A549 (cell line): Measurements from ENCODE around the gene ADAMTSL5. TPM values are rescaled to one million over a fixed set of nuclear protein-coding genes. Genes with fewer than 3 reads are reported as not detected.
A peak's percentile ranks its signal among the peaks of the same experiment; 100 is the strongest.
"Not testable (repeated sequence)": the region's sequence is repeated elsewhere in the genome, so short reads cannot be mapped to it uniquely, and the experiment has no call there.

Experiments used
- ATAC-seq, 2 experiments: fragments of 200-7000 bp in 1 of 2; fragments of >200 bp in 1 of 2; cut with Nextera tagmentation in 1 of 2; cut with Tn5 transposase in 1 of 2; 3 replicates each; pipeline versions ENCODE4 v1.8.0 to v1.9.1; 2018 to 2020; ENCODE audit warnings: mild to moderate bottlenecking in 1 of 2, moderate library complexity in 1 of 2
- CTCF ChIA-PET: fragments of 300-600 bp; sonication (Branson Sonifier 250); formaldehyde crosslinking; extraction: SDS; loops from one replicate; lab custom pipeline; 2021; ENCODE audit warnings: antibody characterized with exemption, inconsistent platforms; lab: Yijun Ruan, JAX
- POLR2A ChIA-PET: fragments of 350-600 bp; formaldehyde crosslinking; extraction: SDS; loops from one replicate; lab custom pipeline; 2021; ENCODE audit warnings: antibody characterized with exemption, inconsistent platforms; lab: Yijun Ruan, JAX
- DNase-seq, 2 experiments: peaks; one replicate each; pipeline versions ENCODE4 v3.0.0 to v3.0.0-alpha.2; 2011 to 2016; ENCODE audit warnings: low read depth in 1 of 2, low spot score in 1 of 2
- FAIRE-seq: peaks from 2 replicates; lab custom pipeline; 2011; peaks lifted over from hg19 to GRCh38; lab: Jason Lieb, UNC
- H3K27ac ChIP-seq, 2 experiments: fragments of >200 bp; sonication (Bioruptor Twin); formaldehyde crosslinking; 3 replicates each; pipeline ENCODE4 v1.5.1; 2016 to 2017
- H3K4me1 ChIP-seq: fragments of >200 bp; sonication (Bioruptor Twin); formaldehyde crosslinking; 3 replicates; pipeline ENCODE4 v1.6.1; 2016
- H3K4me2 ChIP-seq: fragments of >200 bp; sonication (Bioruptor Twin); formaldehyde crosslinking; 3 replicates; pipeline ENCODE4 v1.6.1; 2016
- H3K4me3 ChIP-seq: fragments of >200 bp; sonication (Bioruptor Twin); formaldehyde crosslinking; 3 replicates; pipeline ENCODE4 v1.5.1; 2016
- H3K9me3 ChIP-seq: fragments of >200 bp; sonication (Bioruptor Twin); formaldehyde crosslinking; 3 replicates; pipeline ENCODE4 v1.6.1; 2016
- EHF ChIP-seq: fragments of 250-450 bp; sonication (Bioruptor Pico); IDR thresholded peaks from 2 replicates; pipeline ENCODE4 v1.5.0; 2020; ENCODE audit warnings: mild to moderate bottlenecking
- FOSB ChIP-seq: fragments of 250-450 bp; sonication (Bioruptor Pico); IDR thresholded peaks from 2 replicates; pipeline ENCODE4 v1.5.0; 2020; ENCODE audit warnings: mild to moderate bottlenecking, moderate library complexity
- FOXS1 ChIP-seq: fragments of 250-450 bp; sonication (Bioruptor Pico); IDR thresholded peaks from 2 replicates; pipeline ENCODE4 v1.5.0; 2020; ENCODE audit warnings: mild to moderate bottlenecking, moderate library complexity
- HDAC2 ChIP-seq: fragments of 200-600 bp; sonication (generic); IDR thresholded peaks from 2 replicates; pipeline ENCODE4 v1.6.1; 2016
- HES2 ChIP-seq: fragments of >200 bp; sonication (Bioruptor Twin); formaldehyde crosslinking; IDR thresholded peaks from 2 replicates; pipeline ENCODE4 v1.6.1; 2016
- HOXA7 ChIP-seq: fragments of 250-450 bp; sonication (Bioruptor Pico); IDR thresholded peaks from 2 replicates; pipeline ENCODE4 v1.5.0; 2020; ENCODE audit warnings: mild to moderate bottlenecking, moderate library complexity
- HOXB13 ChIP-seq: fragments of 250-450 bp; sonication (Bioruptor Pico); IDR thresholded peaks from 2 replicates; pipeline ENCODE4 v1.5.0; 2020; ENCODE audit warnings: low read depth, mild to moderate bottlenecking, moderate library complexity
- JUNB ChIP-seq: fragments of >200 bp; sonication (Bioruptor Twin); formaldehyde crosslinking; IDR thresholded peaks from 2 replicates; pipeline ENCODE4 v1.6.1; 2016
- KDM1A ChIP-seq: fragments of 200-600 bp; sonication (generic); IDR thresholded peaks from 2 replicates; pipeline ENCODE4 v1.6.1; 2016; ENCODE audit warnings: low read depth, mild to moderate bottlenecking
- MAFK ChIP-seq: fragments of 450-650 bp; IDR thresholded peaks from 2 replicates; pipeline ENCODE4 v1.6.1; 2014; ENCODE audit not compliant: partially characterized antibody
- NFE2L2 ChIP-seq: fragments of 150-350 bp; conservative IDR thresholded peaks from 2 replicates; pipeline ENCODE4 v1.6.1; 2014; ENCODE audit warnings: low read length
- NR3C1 ChIP-seq: fragments of >200 bp; sonication (Bioruptor Twin); formaldehyde crosslinking; IDR thresholded peaks from 3 replicates; pipeline ENCODE4 v1.6.1; 2017
- PHF8 ChIP-seq: fragments of 200-600 bp; sonication (generic); IDR thresholded peaks from 2 replicates; pipeline ENCODE4 v1.6.1; 2016; ENCODE audit warnings: low read depth, mild to moderate bottlenecking, antibody characterized with exemption, moderate library complexity, borderline replicate concordance
- POLR2A ChIP-seq: IDR thresholded peaks from 2 replicates; pipeline ENCODE4 v1.6.1; 2012; ENCODE audit warnings: mild to moderate bottlenecking, low read length
- REST ChIP-seq: fragments of 200-600 bp; sonication (generic); IDR thresholded peaks from 2 replicates; pipeline ENCODE4 v1.6.1; 2016; ENCODE audit warnings: antibody characterized with exemption, mild to moderate bottlenecking, moderate library complexity
- RFX5 ChIP-seq: fragments of 450-650 bp; IDR thresholded peaks from 2 replicates; pipeline ENCODE4 v1.7.1; 2014; ENCODE audit warnings: antibody characterized with exemption, mild to moderate bottlenecking, moderate library complexity
- SREBF2 ChIP-seq: fragments of 450-650 bp; IDR thresholded peaks from 2 replicates; pipeline ENCODE4 v1.6.1; 2014; ENCODE audit warnings: mild to moderate bottlenecking, moderate library complexity
- ZC3H11A ChIP-seq: fragments of 450-650 bp; IDR thresholded peaks from 2 replicates; pipeline ENCODE4 v1.6.1; 2014; ENCODE audit warnings: antibody characterized with exemption, mild to moderate bottlenecking
- ZFP36 ChIP-seq: fragments of 450-650 bp; IDR thresholded peaks from 2 replicates; pipeline ENCODE4 v1.6.1; 2014; ENCODE audit warnings: borderline replicate concordance; ENCODE audit not compliant: partially characterized antibody
- ZSCAN20 ChIP-seq: fragments of 250-450 bp; sonication (Bioruptor Pico); IDR thresholded peaks from 2 replicates; pipeline ENCODE4 v1.8.0; 2022; ENCODE audit warnings: mild to moderate bottlenecking, moderate library complexity
- WGBS: methylation state at CpG from one replicate; pipeline ENCODE4 v1.1.6; 2017; ENCODE audit errors: missing lambda C conversion rate; 5-methylcytosine and 5-hydroxymethylcytosine counted together
- polyA plus RNA-seq, 4 experiments: library from polyadenylated mRNA; depleted of rRNA in 3 of 4; stranded (reverse); fragments of >200 nt; fragmentation: RNase III in 1 of 4; extraction: RNeasy Plus Mini Kit Qiagen cat#74134 plus additional on column Dnase treatment in 1 of 4; gene quantifications; 2 replicates in 3 of 4; 3 replicates in 1 of 4; pipeline ENCODE4 v1.2.3, GENCODE V29; 2011 to 2017
- TF ChIP-seq, protein P1 (sequence below): fragments of 450-650 bp; IDR thresholded peaks from 2 replicates; pipeline ENCODE4 v1.6.1; 2014; ENCODE audit warnings: antibody characterized with exemption
- TF ChIP-seq, protein P2 (sequence below): IDR thresholded peaks from 2 replicates; pipeline ENCODE4 v1.6.1; 2012
- TF ChIP-seq, protein P3 (sequence below): fragments of 150-350 bp; IDR thresholded peaks from 2 replicates; pipeline ENCODE4 v1.6.1; 2014; ENCODE audit warnings: low read depth, mild to moderate bottlenecking, low read length

Gene ADAMTSL5
- polyA plus RNA-seq, 2 of the 4 experiments (the other 2 are of a cell fraction), result 1.4 to 3.0 TPM

GRCh38 chr19:1521636-1522035 lies 8.8 kb upstream of the ADAMTSL5 start:
- no peak for FAIRE-seq
- no peak overlapping the region for H3K4me2 ChIP-seq
- H3K4me3 ChIP-seq, result no peak overlapping the region
- POLR2A ChIA-PET, result no interaction called here
- H3K4me1 ChIP-seq, result no peaks in the 10 kb centered on the region
- no peak for TF ChIP-seq ZC3H11A
- no peak for TF ChIP-seq JUNB
- TF ChIP-seq ZSCAN20 (CRISPR knock-in tag), result no peak
- TF ChIP-seq, protein P1, sequence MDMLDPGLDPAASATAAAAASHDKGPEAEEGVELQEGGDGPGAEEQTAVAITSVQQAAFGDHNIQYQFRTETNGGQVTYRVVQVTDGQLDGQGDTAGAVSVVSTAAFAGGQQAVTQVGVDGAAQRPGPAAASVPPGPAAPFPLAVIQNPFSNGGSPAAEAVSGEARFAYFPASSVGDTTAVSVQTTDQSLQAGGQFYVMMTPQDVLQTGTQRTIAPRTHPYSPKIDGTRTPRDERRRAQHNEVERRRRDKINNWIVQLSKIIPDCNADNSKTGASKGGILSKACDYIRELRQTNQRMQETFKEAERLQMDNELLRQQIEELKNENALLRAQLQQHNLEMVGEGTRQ, result no peak
- TF ChIP-seq, protein P2, sequence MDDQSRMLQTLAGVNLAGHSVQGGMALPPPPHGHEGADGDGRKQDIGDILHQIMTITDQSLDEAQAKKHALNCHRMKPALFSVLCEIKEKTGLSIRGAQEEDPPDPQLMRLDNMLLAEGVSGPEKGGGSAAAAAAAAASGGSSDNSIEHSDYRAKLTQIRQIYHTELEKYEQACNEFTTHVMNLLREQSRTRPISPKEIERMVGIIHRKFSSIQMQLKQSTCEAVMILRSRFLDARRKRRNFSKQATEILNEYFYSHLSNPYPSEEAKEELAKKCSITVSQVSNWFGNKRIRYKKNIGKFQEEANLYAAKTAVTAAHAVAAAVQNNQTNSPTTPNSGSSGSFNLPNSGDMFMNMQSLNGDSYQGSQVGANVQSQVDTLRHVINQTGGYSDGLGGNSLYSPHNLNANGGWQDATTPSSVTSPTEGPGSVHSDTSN, result no peak
- TF ChIP-seq POLR2A, result no peak
- no peak for TF ChIP-seq ZFP36
- no peak for TF ChIP-seq NFE2L2
- no peak for TF ChIP-seq HOXA7 (CRISPR knock-in tag)
- TF ChIP-seq, all 56 proteins: peak for 0
- peak; percentile 8 to 35; a peak in 3 of 6 replicates for ATAC-seq
- WGBS, result 85% methylated on average over 11 of the region's 14 CpGs
- no peak overlapping the region for H3K27ac ChIP-seq
- H3K9me3 ChIP-seq, result no peaks in the 10 kb centered on the region
- CTCF ChIA-PET, result interaction anchor here (0.6 to 1.7 kb wide), 3 partner anchors 25 to 304 kb away, joined by 3 to 7 read pairs (median 5); no protein-coding TSS in a partner anchor
- DNase-seq, result no peak

DNA sequence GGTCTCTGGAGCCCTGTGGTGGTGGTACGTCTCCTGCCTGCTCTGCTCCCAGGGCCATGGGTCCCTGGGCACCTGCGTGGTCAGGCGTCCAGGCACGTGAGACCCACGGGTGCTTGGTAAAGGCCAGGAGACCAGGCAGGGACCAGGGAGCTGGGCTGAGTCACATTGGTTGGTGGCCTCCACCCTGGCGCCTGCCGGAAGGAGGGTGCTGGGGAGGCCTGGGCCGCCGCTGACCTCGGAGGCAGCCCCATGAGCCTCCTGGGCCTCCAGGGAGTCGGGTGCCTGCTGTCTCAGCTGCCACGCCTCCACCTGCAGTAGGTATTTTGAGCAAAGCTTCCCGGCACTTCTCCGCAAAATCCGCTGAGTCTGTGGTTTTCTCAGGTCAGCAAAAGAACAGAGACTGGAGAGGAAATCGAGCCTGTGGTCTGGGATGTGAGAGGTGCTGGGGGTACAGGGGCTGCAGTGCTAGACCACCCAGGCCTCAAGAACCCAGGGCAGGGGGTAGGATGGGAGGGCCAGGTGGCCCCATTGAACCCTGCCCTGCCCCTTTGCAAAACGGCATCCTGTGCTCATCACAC lies 7.5 kb upstream of the ADAMTSL5 start:
- ATAC-seq (no peak), DNase-seq (no peak), FAIRE-seq (no peak)
- TF ChIP-seq MAFK (peak; percentile 80), EHF (CRISPR knock-in tag) (no peak), FOSB (no peak)
- Histone ChIP-seq H3K27ac (no peak overlapping the region), H3K4me1 (no peaks in the 10 kb centered on the region), H3K4me3 (no peak overlapping the region), H3K4me2 (no peak overlapping the region), H3K9me3 (no peaks in the 10 kb centered on the region)
- 62% methylated on average over 5 of the region's 17 CpGs for WGBS
- POLR2A ChIA-PET, result no interaction called here
- CTCF ChIA-PET, result no interaction called here

DNA sequence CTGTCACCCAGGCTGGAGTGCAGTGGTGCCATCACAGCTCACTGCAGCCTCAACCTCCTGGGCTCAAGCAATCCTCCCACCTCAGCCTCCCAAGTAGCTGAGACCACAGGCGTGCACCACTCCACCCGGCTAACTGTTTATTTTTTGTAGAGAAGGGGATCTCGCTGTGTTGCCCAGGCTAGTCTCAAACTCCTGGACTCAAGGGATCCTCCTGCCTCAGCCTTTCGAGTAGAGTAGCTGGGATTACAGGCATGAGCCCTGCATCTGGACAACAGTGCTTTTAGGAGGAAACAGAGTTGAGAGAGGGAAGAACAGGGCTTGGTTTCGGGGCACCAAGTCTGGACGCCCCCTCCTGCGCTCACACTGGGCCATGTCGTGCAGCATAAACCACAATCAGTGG lies 7.0 kb upstream of the ADAMTSL5 start:
- H3K4me2 ChIP-seq, POLR2A ChIA-PET, DNase-seq, H3K4me1 ChIP-seq, H3K27ac ChIP-seq, ATAC-seq, CTCF ChIA-PET, H3K4me3 ChIP-seq, H3K9me3 ChIP-seq, FAIRE-seq: not testable (repeated sequence)
- 75% methylated on average over 8 of the region's 8 CpGs for WGBS

DNA sequence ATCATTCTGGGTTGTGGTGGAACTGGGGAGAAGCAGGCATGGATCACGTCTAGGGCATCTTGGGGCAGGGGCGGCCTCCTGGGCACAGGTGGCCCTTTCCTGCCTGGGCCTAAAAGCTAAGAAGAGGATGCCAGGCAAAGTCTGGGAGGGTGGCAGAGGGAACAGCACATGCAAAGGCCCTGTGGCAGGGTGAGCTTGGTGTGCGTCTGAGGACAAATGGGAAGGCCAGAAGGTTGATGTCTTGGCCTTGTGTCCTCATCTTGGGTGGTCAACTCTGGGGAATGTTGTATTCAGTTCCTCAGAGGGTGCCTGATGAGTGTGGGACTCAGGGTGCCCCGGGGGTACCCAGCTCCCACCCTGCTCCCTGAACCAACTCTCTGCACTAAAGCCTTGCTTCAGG lies 5.7 kb upstream of the ADAMTSL5 start:
- DNase-seq, result no peak
- no peak for ATAC-seq
- Histone ChIP-seq H3K4me1 (no peaks in the 10 kb centered on the region), H3K27ac (no peak overlapping the region), H3K4me2 (no peak overlapping the region), H3K9me3 (no peaks in the 10 kb centered on the region), H3K4me3 (no peak overlapping the region)
- FAIRE-seq, result no peak
- WGBS, result 55% methylated on average over 4 of the region's 4 CpGs
- ChIA-PET CTCF (interaction anchor here (0.7 kb wide), 1 partner anchor 28 kb away, joined by 3 read pairs; no protein-coding TSS in a partner anchor), POLR2A (no interaction called here)
- no peak for TF ChIP-seq EHF (CRISPR knock-in tag)
- TF ChIP-seq KDM1A, result no peak
- no peak for TF ChIP-seq RFX5
- TF ChIP-seq HES2, result no peak
- TF ChIP-seq, protein P2, result no peak
- no peak for TF ChIP-seq SREBF2
- TF ChIP-seq PHF8, result no peak
- TF ChIP-seq HOXA7 (CRISPR knock-in tag), result no peak
- no peak for TF ChIP-seq REST
- TF ChIP-seq, protein P3, sequence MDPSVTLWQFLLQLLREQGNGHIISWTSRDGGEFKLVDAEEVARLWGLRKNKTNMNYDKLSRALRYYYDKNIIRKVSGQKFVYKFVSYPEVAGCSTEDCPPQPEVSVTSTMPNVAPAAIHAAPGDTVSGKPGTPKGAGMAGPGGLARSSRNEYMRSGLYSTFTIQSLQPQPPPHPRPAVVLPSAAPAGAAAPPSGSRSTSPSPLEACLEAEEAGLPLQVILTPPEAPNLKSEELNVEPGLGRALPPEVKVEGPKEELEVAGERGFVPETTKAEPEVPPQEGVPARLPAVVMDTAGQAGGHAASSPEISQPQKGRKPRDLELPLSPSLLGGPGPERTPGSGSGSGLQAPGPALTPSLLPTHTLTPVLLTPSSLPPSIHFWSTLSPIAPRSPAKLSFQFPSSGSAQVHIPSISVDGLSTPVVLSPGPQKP, result no peak
- TF ChIP-seq NR3C1, result no peak
- no peak for TF ChIP-seq HDAC2
- TF ChIP-seq FOXS1 (CRISPR knock-in tag), result no peak
- TF ChIP-seq HOXB13, result no peak
